Cardiac muscle cell (in vitro differentiated cells and primary cell): ENCODE results near the gene CEACAM8. TPM values are rescaled to one million over a fixed set of nuclear protein-coding genes. Genes with fewer than 3 reads are reported as not detected.
A peak's percentile ranks its signal among the peaks of the same experiment; 100 is the strongest.
"Not testable (repeated sequence)": the region's sequence is repeated elsewhere in the genome, so short reads cannot be mapped to it uniquely, and the experiment has no call there.

Source experiments
- DNase-seq, 2 donors: peaks; one replicate each; pipeline versions ENCODE4 v3.0.0 to v3.0.0-alpha.2; 2010 to 2017; ENCODE audit warnings: low read depth in 1 of 2, low spot score in 1 of 2
- H3K27ac ChIP-seq: fragments of 200-600 bp; sonication (generic); 2 replicates; pipeline ENCODE4 v1.5.1; 2016
- H3K27me3 ChIP-seq: fragments of 200-600 bp; sonication (generic); 2 replicates; pipeline ENCODE4 v1.6.0; 2016; ENCODE audit warnings: control low read depth
- H3K36me3 ChIP-seq: fragments of 200-600 bp; sonication (generic); 2 replicates; pipeline ENCODE4 v1.5.1; 2016; ENCODE audit warnings: control low read depth
- H3K4me1 ChIP-seq: fragments of 200-600 bp; sonication (generic); 2 replicates; pipeline ENCODE4 v1.8.1; 2017; ENCODE audit warnings: low read depth, mild to moderate bottlenecking, mixed run types
- H3K4me3 ChIP-seq: fragments of 200-600 bp; sonication (generic); 2 replicates; pipeline ENCODE4 v1.5.1; 2016; ENCODE audit warnings: mild to moderate bottlenecking
- H3K9me3 ChIP-seq: fragments of 200-600 bp; sonication (generic); 2 replicates; pipeline ENCODE4 v1.5.1; 2017; ENCODE audit warnings: low read depth, mild to moderate bottlenecking, control low read depth
- CTCF ChIP-seq: IDR thresholded peaks from 2 replicates; pipeline ENCODE4 v1.5.1; 2012; ENCODE audit warnings: low read depth, mild to moderate bottlenecking, low read length
- polyA plus RNA-seq: library from polyadenylated mRNA; unstranded; fragments of >200 nt; fragmentation: Nextera tagmentation; extraction: Ambion mirVana; gene quantifications from 2 replicates; pipeline ENCODE4 v1.2.1, GENCODE V29; 2016
- total RNA-seq: library from RNA; depleted of rRNA; stranded (reverse); fragments of >200 nt; gene quantifications from 2 replicates; pipeline ENCODE4 v1.2.3, GENCODE V29; 2016

The CEACAM8 gene
- total and polyA plus RNA-seq, 2 experiments from 2014 or later: 0.46 TPM; not detected in 1

GRCh38 chr19:42544146-42544545 lies 50.6 kb downstream of the CEACAM8 start:
- H3K4me1 ChIP-seq: no peaks in the 10 kb centered on the region
- no peak for TF ChIP-seq CTCF
- DNase-seq: no peak
- H3K9me3 ChIP-seq: no peaks in the 10 kb centered on the region
- H3K27me3 ChIP-seq: no peaks in the 10 kb centered on the region
- no peak overlapping the region for H3K27ac ChIP-seq
- no peaks in the 10 kb centered on the region for H3K36me3 ChIP-seq
- H3K4me3 ChIP-seq: no peak overlapping the region

GRCh38 chr19:42542791-42543190 lies 51.9 kb downstream of the CEACAM8 start:
- H3K4me3 ChIP-seq: no peak overlapping the region
- H3K27me3 ChIP-seq: no peaks in the 10 kb centered on the region
- H3K9me3 ChIP-seq: no peaks in the 10 kb centered on the region
- no peaks in the 10 kb centered on the region for H3K36me3 ChIP-seq
- H3K27ac ChIP-seq: no peak overlapping the region
- no peak for DNase-seq
- H3K4me1 ChIP-seq: no peaks in the 10 kb centered on the region
- TF ChIP-seq CTCF: no peak

- DNase-seq: peak in 1 of 2 donors; percentile 50
- H3K27me3 ChIP-seq: no peaks in the 10 kb centered on the region
- H3K4me1 ChIP-seq: no peaks in the 10 kb centered on the region
- no peak overlapping the region for H3K27ac ChIP-seq
- TF ChIP-seq CTCF: no peak
- no peaks in the 10 kb centered on the region for H3K36me3 ChIP-seq
- no peak overlapping the region for H3K4me3 ChIP-seq
- no peaks in the 10 kb centered on the region for H3K9me3 ChIP-seq
These were observed 54.6 kb downstream of the CEACAM8 start for GRCh38 chr19:42540071-42540553.

- H3K9me3 ChIP-seq: no peaks in the 10 kb centered on the region
- no peak overlapping the region for H3K27ac ChIP-seq
- H3K4me3 ChIP-seq: no peak overlapping the region
- H3K4me1 ChIP-seq: no peaks in the 10 kb centered on the region
- no peak for TF ChIP-seq CTCF
- DNase-seq: no peak
- H3K27me3 ChIP-seq: no peaks in the 10 kb centered on the region
- no peaks in the 10 kb centered on the region for H3K36me3 ChIP-seq
These were observed 55.6 kb downstream of the CEACAM8 start for GRCh38 chr19:42538841-42539709.

GRCh38 chr19:42535276-42535675 lies 59.4 kb downstream of the CEACAM8 start:
- not testable (repeated sequence) for H3K9me3 ChIP-seq, H3K27ac ChIP-seq, H3K4me1 ChIP-seq, H3K36me3 ChIP-seq, DNase-seq, H3K4me3 ChIP-seq, H3K27me3 ChIP-seq

- Histone ChIP-seq H3K4me3 (no peak overlapping the region), H3K36me3 (no peaks in the 10 kb centered on the region), H3K9me3 (no peaks in the 10 kb centered on the region), H3K27ac (no peak overlapping the region), H3K27me3 (no peaks in the 10 kb centered on the region), H3K4me1 (no peaks in the 10 kb centered on the region)
- DNase-seq: no peak
- no peak for TF ChIP-seq CTCF
These were observed 60.3 kb downstream of the CEACAM8 start for GRCh38 chr19:42534391-42534790.
